B cell (primary cell): ENCODE data around the gene C19orf44. TPM values are rescaled to one million over a fixed set of nuclear protein-coding genes. Genes with fewer than 3 reads are reported as not detected.

Source experiments
- ATAC-seq: fragments of 200-7000 bp; cut with Tn5 transposase; one replicate; pipeline ENCODE4 v1.10.0; 2021; ENCODE audit warnings: low read depth, mild to moderate bottlenecking, moderate number of reproducible peaks, moderate library complexity
- CTCF ChIA-PET: fragments of 350-600 bp; sonication (Branson Sonifier 250); formaldehyde crosslinking; loops from one replicate; lab custom pipeline; 2021; ENCODE audit warnings: antibody characterized with exemption, inconsistent platforms; lab: Charles Lee
- POLR2A ChIA-PET: fragments of 350-600 bp; sonication (Branson Sonifier 250); formaldehyde crosslinking; loops from one replicate; lab custom pipeline; 2021; ENCODE audit warnings: antibody characterized with exemption; lab: Charles Lee
- DNase-seq: peaks from one replicate; pipeline ENCODE4 v3.0.0; 2013
- H2AFZ ChIP-seq: 2 replicates; pipeline ENCODE4 v1.6.1; 2012; ENCODE audit warnings: mild to moderate bottlenecking, low read depth, low read length; ENCODE audit not compliant: insufficient read depth, poor library complexity, severe bottlenecking
- H3K27ac ChIP-seq, 2 donors: 1 replicate in 1 of 2; 2 replicates in 1 of 2; pipeline ENCODE4 v1.5.1; 2012 to 2013; ENCODE audit warnings: low read length in 2 of 2, mild to moderate bottlenecking in 2 of 2, moderate library complexity in 1 of 2
- H3K27me3 ChIP-seq, 4 experiments: fragments of 200-600 bp in 1 of 4; sonication (generic) in 1 of 4; replicated peaks in 1 of 4; 1 replicate in 2 of 4; 2 replicates in 2 of 4; pipeline versions ENCODE4 v1.6.1 to v1.7.0; 2013 to 2016; ENCODE audit warnings: low read length in 3 of 4, mild to moderate bottlenecking in 2 of 4, mixed read lengths in 1 of 4, moderate library complexity in 1 of 4; ENCODE audit not compliant: insufficient read depth in 4 of 4, control insufficient read depth in 3 of 4; ENCODE audit errors: control extremely low read depth in 1 of 4
- H3K36me3 ChIP-seq, 2 experiments: replicated peaks in 1 of 2; 1 replicate in 1 of 2; 2 replicates in 1 of 2; pipeline versions ENCODE4 v1.6.1 to v1.7.1; 2013; ENCODE audit warnings: low read length in 1 of 2; ENCODE audit not compliant: insufficient read depth in 2 of 2, control insufficient read depth in 1 of 2; ENCODE audit errors: control extremely low read depth in 1 of 2, extremely low read depth in 1 of 2
- H3K4me1 ChIP-seq, 2 donors: fragments of 200-600 bp in 1 of 2; sonication (generic) in 1 of 2; 1 replicate in 1 of 2; 2 replicates in 1 of 2; pipeline versions ENCODE4 v1.5.1 to v1.6.1; 2013 to 2017; ENCODE audit warnings: low read length in 2 of 2; ENCODE audit not compliant: control insufficient read depth in 2 of 2, insufficient read depth in 2 of 2
- H3K4me2 ChIP-seq: replicated peaks from 2 replicates; pipeline ENCODE3; 2012; ENCODE audit warnings: mild to moderate bottlenecking, low read depth, low read length; ENCODE audit not compliant: poor library complexity, severe bottlenecking
- H3K4me3 ChIP-seq, 5 experiments: fragments of 200-600 bp in 1 of 5; sonication (generic) in 1 of 5; 1 replicate in 3 of 5; 2 replicates in 2 of 5; pipeline versions ENCODE4 v1.5.1 to v1.7.0; 2011 to 2016; ENCODE audit warnings: low read length in 4 of 5, mild to moderate bottlenecking in 4 of 5, low read depth in 2 of 5, control low read depth in 1 of 5, moderate library complexity in 1 of 5; ENCODE audit not compliant: insufficient read depth in 1 of 5; ENCODE audit errors: control extremely low read depth in 1 of 5, extremely low read depth in 1 of 5
- H3K79me2 ChIP-seq: fragments of 200-600 bp; sonication (generic); one replicate; pipeline ENCODE4 v1.6.0; 2016; ENCODE audit warnings: low read length; ENCODE audit not compliant: control insufficient read depth, insufficient read depth
- H3K9ac ChIP-seq: fragments of 200-600 bp; sonication (generic); 2 replicates; pipeline ENCODE4 v1.6.1; 2017; ENCODE audit warnings: mild to moderate bottlenecking, low read length, moderate library complexity
- H3K9me3 ChIP-seq, 3 donors: one replicate each; pipeline versions ENCODE4 v1.6.1 to v1.7.1; 2013; ENCODE audit warnings: low read length in 2 of 3; ENCODE audit not compliant: control insufficient read depth in 2 of 3, insufficient read depth in 1 of 3; ENCODE audit errors: control extremely low read depth in 1 of 3
- H4K20me1 ChIP-seq: 2 replicates; pipeline ENCODE4 v1.6.0; 2012; ENCODE audit warnings: mild to moderate bottlenecking, low read length; ENCODE audit not compliant: insufficient read depth, control insufficient read depth, poor library complexity, severe bottlenecking
- H3K27ac Mint-ChIP-seq: one replicate; pipeline ENCODE4 v1.8.0; 2021; ENCODE audit warnings: mixed read lengths
- H3K27me3 Mint-ChIP-seq: one replicate; pipeline ENCODE4 v1.8.0; 2021; ENCODE audit warnings: mixed read lengths
- H3K4me1 Mint-ChIP-seq: one replicate; pipeline ENCODE4 v1.8.0; 2021; ENCODE audit warnings: mixed read lengths
- H3K4me3 Mint-ChIP-seq: one replicate; pipeline ENCODE4 v1.8.0; 2021; ENCODE audit warnings: mixed read lengths
- H3K9me3 Mint-ChIP-seq: one replicate; pipeline ENCODE4 v1.8.0; 2022; ENCODE audit warnings: mixed read lengths; ENCODE audit not compliant: insufficient read depth
- EZH2 ChIP-seq: IDR thresholded peaks from 2 replicates; pipeline ENCODE4 v1.6.1; 2012; ENCODE audit warnings: borderline replicate concordance, low read depth, mild to moderate bottlenecking, moderate library complexity, low read length; ENCODE audit not compliant: insufficient read depth, poor library complexity, severe bottlenecking
- WGBS: methylation state at CpG from one replicate; pipeline ENCODE4 v1.1.5; 2013; ENCODE audit warnings: missing lambda C conversion rate; ENCODE audit not compliant: insufficient coverage; 5-methylcytosine and 5-hydroxymethylcytosine counted together
- intact Hi-C: fragments of 100-400 bp; cut with micrococcal nuclease; formaldehyde crosslinking; loops from one replicate; pipeline ENCODE4 v1.10.0; 2022
- polyA plus RNA-seq: library from polyadenylated mRNA; depleted of rRNA; stranded (reverse); fragments of >200 nt; gene quantifications from 2 replicates; pipeline ENCODE4 v1.2.3, GENCODE V29; 2012
- total RNA-seq, 2 donors: library from RNA; stranded (reverse); fragments of 120-200 nt in 1 of 2; gene quantifications; 1 replicate in 1 of 2; 2 replicates in 1 of 2; pipeline versions ENCODE4 v1.2.3 to v1.2.4, GENCODE V29; 2013 to 2022
- TF ChIP-seq, protein P1 (sequence below): fragments of 200-600 bp; IDR thresholded peaks from one replicate; pipeline ENCODE4 v1.8.0; 2022; ENCODE audit warnings: antibody characterized with exemption, mild to moderate bottlenecking

Gene C19orf44
- total and polyA plus RNA-seq, 2 donors (not counting 1 experiment from before 2014, with no cell fraction given), result 4.9 to 8.4 TPM

- POLR2A ChIA-PET, result no interaction called here
- Mint-ChIP-seq H3K4me1 (no peaks in the 10 kb centered on the region), H3K4me3 (no peak overlapping the region), H3K27ac (no peak overlapping the region), H3K27me3 (no peaks in the 10 kb centered on the region), H3K9me3 (no peaks in the 10 kb centered on the region)
- peaks cover 0 to 17% of the 10 kb centered on the region in 2 experiments for H3K36me3 ChIP-seq
- H3K27me3 ChIP-seq, result no peaks in the 10 kb centered on the region
- TF ChIP-seq, protein P1, sequence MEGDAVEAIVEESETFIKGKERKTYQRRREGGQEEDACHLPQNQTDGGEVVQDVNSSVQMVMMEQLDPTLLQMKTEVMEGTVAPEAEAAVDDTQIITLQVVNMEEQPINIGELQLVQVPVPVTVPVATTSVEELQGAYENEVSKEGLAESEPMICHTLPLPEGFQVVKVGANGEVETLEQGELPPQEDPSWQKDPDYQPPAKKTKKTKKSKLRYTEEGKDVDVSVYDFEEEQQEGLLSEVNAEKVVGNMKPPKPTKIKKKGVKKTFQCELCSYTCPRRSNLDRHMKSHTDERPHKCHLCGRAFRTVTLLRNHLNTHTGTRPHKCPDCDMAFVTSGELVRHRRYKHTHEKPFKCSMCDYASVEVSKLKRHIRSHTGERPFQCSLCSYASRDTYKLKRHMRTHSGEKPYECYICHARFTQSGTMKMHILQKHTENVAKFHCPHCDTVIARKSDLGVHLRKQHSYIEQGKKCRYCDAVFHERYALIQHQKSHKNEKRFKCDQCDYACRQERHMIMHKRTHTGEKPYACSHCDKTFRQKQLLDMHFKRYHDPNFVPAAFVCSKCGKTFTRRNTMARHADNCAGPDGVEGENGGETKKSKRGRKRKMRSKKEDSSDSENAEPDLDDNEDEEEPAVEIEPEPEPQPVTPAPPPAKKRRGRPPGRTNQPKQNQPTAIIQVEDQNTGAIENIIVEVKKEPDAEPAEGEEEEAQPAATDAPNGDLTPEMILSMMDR, result no peak
- TF ChIP-seq EZH2, result no peak
- H3K4me2 ChIP-seq, result no peak overlapping the region
- peaks cover 4% of the 10 kb centered on the region for H3K79me2 ChIP-seq
- H3K27ac ChIP-seq, result no peak overlapping the region
- H3K9ac ChIP-seq, result no peak overlapping the region
- WGBS, result 100% methylated on average over 2 of the region's 6 CpGs
- H4K20me1 ChIP-seq, result no peaks in the 10 kb centered on the region
- H3K4me3 ChIP-seq, result no peak overlapping the region
- no peaks in the 10 kb centered on the region for H3K9me3 ChIP-seq
- intact Hi-C loops, result no loop called here
- DNase-seq (no peak), ATAC-seq (no peak)
- CTCF ChIA-PET, result no interaction called here
- no peak overlapping the region for H2AFZ ChIP-seq
- no peaks in the 10 kb centered on the region for H3K4me1 ChIP-seq
These were observed 10.8 kb downstream of the C19orf44 start for GRCh38 chr19:16506961-16507360.

DNA sequence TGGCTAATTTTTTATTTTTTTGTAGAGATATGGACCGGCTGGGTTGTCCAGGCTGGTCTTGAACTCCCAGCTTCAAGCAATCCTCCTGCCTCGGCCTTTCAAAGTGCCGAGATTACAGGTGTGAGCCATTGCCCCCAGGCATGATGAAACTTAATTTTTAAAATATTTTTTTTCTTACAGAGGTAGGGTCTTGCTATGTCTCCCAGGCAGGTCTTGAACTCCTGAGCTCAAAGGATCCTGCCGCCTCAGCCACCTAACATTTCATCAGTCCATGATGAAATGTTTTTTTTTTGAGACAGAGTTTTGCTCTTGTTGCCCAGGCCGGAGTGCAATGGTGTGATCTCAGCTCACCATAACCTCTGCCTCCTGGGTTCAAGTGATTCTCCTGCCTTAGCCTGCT is 12.4 kb downstream of the C19orf44 start:
- Histone ChIP-seq H3K27ac (no peak overlapping the region), H3K9me3 (no peaks in the 10 kb centered on the region), H2AFZ (no peak overlapping the region), H3K4me2 (no peak overlapping the region), H3K27me3 (no peaks in the 10 kb centered on the region), H3K9ac (no peak overlapping the region), H3K4me1 (no peaks in the 10 kb centered on the region), H4K20me1 (no peaks in the 10 kb centered on the region), H3K36me3 (peaks cover 0 to 12% of the 10 kb centered on the region in 2 experiments), H3K4me3 (no peak overlapping the region), H3K79me2 (no peaks in the 10 kb centered on the region)
- CTCF ChIA-PET, result interaction anchor here (0.6 to 1.0 kb wide), 2 partner anchors 93 to 124 kb away, joined by 3 read pairs; no protein-coding TSS in a partner anchor
- TF ChIP-seq, protein P1, result no peak
- TF ChIP-seq EZH2, result no peak
- no peak overlapping the region for H3K27ac Mint-ChIP-seq
- POLR2A ChIA-PET, result interaction anchor here (0.6 kb wide), 1 partner anchor 157 kb away, joined by 4 read pairs; no protein-coding TSS in a partner anchor
- no peaks in the 10 kb centered on the region for H3K9me3 Mint-ChIP-seq
- no peaks in the 10 kb centered on the region for H3K27me3 Mint-ChIP-seq
- no CpG with 5 or more reads among the region's 5 CpGs for WGBS
- ATAC-seq, result no peak
- intact Hi-C loops, result no loop called here
- no peak for DNase-seq
- no peaks in the 10 kb centered on the region for H3K4me1 Mint-ChIP-seq
- no peak overlapping the region for H3K4me3 Mint-ChIP-seq
